T-cell (primary cell): Measurements from ENCODE around the gene MLLT10. TPM values are rescaled to one million over a fixed set of nuclear protein-coding genes. Genes with fewer than 3 reads are reported as not detected.

ENCODE experiments used
- ATAC-seq, 4 experiments: fragments of 200-7000 bp in 3 of 4; fragments of 150-1000 bp in 1 of 4; cut with Tn5 transposase; replicated peaks in 1 of 4; 1 replicate in 3 of 4; 2 replicates in 1 of 4; pipeline ENCODE4 v1.10.0; 2021; ENCODE audit warnings: moderate library complexity in 3 of 4, mild to moderate bottlenecking in 2 of 4, moderate number of reproducible peaks in 1 of 4
- CTCF ChIA-PET, 2 donors: fragments of 300-600 bp; sonication (Branson Sonifier 250); formaldehyde crosslinking; loops; one replicate each; lab custom pipeline; 2022; ENCODE audit warnings: antibody characterized with exemption in 2 of 2; lab: Charles Lee
- POLR2A ChIA-PET, 2 donors: fragments of 300-600 bp; sonication (Branson Sonifier 250); formaldehyde crosslinking; loops; one replicate each; lab custom pipeline; 2022; ENCODE audit warnings: antibody characterized with exemption in 2 of 2; lab: Charles Lee
- DNase-seq, 35 experiments: peaks; one replicate each; pipeline versions ENCODE4 v3.0.0 to v3.0.0-alpha.2; 2013 to 2023
- H3K27ac ChIP-seq: one replicate; pipeline ENCODE4 v1.5.1; 2013; ENCODE audit warnings: low read length
- H3K27me3 ChIP-seq, 2 experiments: replicated peaks in 1 of 2; 1 replicate in 1 of 2; 2 replicates in 1 of 2; pipeline versions ENCODE4 v1.6.1 to v1.7.0; 2013; ENCODE audit warnings: low read length in 1 of 2, mixed read lengths in 1 of 2; ENCODE audit not compliant: control insufficient read depth in 2 of 2, insufficient read depth in 2 of 2; ENCODE audit errors: extremely low read depth in 1 of 2
- H3K36me3 ChIP-seq, 2 donors: 1 replicate in 1 of 2; 2 replicates in 1 of 2; pipeline versions ENCODE4 v1.6.1 to v1.7.0; 2013; ENCODE audit warnings: low read length in 1 of 2; ENCODE audit not compliant: control insufficient read depth in 2 of 2, insufficient read depth in 1 of 2; ENCODE audit errors: extremely low read depth in 1 of 2
- H3K4me1 ChIP-seq, 2 experiments: 1 replicate in 1 of 2; 2 replicates in 1 of 2; pipeline versions ENCODE4 v1.6.1 to v1.7.0; 2013; ENCODE audit warnings: low read length in 2 of 2, mixed read lengths in 1 of 2; ENCODE audit not compliant: insufficient read depth in 2 of 2, control insufficient read depth in 1 of 2; ENCODE audit errors: extremely low read depth in 1 of 2
- H3K4me3 ChIP-seq, 2 donors: 1 replicate in 1 of 2; 2 replicates in 1 of 2; pipeline versions ENCODE4 v1.5.1 to v1.7.0; 2013; ENCODE audit warnings: mild to moderate bottlenecking in 2 of 2, low read length in 1 of 2, moderate library complexity in 1 of 2; ENCODE audit not compliant: control insufficient read depth in 1 of 2; ENCODE audit errors: extremely low read depth in 1 of 2
- H3K9me3 ChIP-seq: 2 replicates; pipeline ENCODE4 v1.7.0; 2013
- H3K27ac Mint-ChIP-seq, 2 donors: one replicate each; pipeline ENCODE4 v1.8.0; 2020 to 2021; ENCODE audit warnings: mild to moderate bottlenecking in 2 of 2, mixed read lengths in 2 of 2
- H3K27me3 Mint-ChIP-seq, 2 donors: one replicate each; pipeline ENCODE4 v1.8.0; 2021 to 2022; ENCODE audit warnings: mixed read lengths in 2 of 2
- H3K36me3 Mint-ChIP-seq: one replicate; pipeline ENCODE4 v1.8.0; 2021; ENCODE audit warnings: mixed read lengths
- H3K4me1 Mint-ChIP-seq, 3 donors: one replicate each; pipeline ENCODE4 v1.8.0; 2020 to 2022; ENCODE audit warnings: mixed read lengths in 3 of 3, mild to moderate bottlenecking in 1 of 3
- H3K4me3 Mint-ChIP-seq, 3 donors: one replicate each; pipeline ENCODE4 v1.8.0; 2020 to 2022; ENCODE audit warnings: mild to moderate bottlenecking in 3 of 3, mixed read lengths in 3 of 3, moderate library complexity in 3 of 3
- H3K9me3 Mint-ChIP-seq, 3 donors: one replicate each; pipeline ENCODE4 v1.8.0; 2020 to 2022; ENCODE audit warnings: mixed read lengths in 3 of 3
- WGBS: methylation state at CpG from one replicate; pipeline ENCODE4 v1.1.5; 2013; ENCODE audit warnings: missing lambda C conversion rate; ENCODE audit not compliant: insufficient coverage; 5-methylcytosine and 5-hydroxymethylcytosine counted together
- total RNA-seq, 35 experiments: library from RNA in 6 of 35; stranded (reverse) in 6 of 35; fragments of 120-200 nt in 1 of 35; gene quantifications; one replicate each; pipeline versions ENCODE4 v1.2.1 to v1.2.4 and lab custom pipeline; 2013 to 2026

The MLLT10 gene
- total RNA-seq, 5 donors from 2014 or later (not counting 1 experiment from before 2014, with no cell fraction given): 57.7 to 76.5 (median 66.1) TPM

GRCh38 chr10:21749788-21750187, 215.8 kb downstream of the MLLT10 start:
- Histone ChIP-seq H3K36me3 (peaks cover 4 to 7% of the 10 kb centered on the region in 2 donors), H3K9me3 (no peaks in the 10 kb centered on the region), H3K27ac (no peak overlapping the region), H3K4me1 (peaks cover 0 to 19% of the 10 kb centered on the region in 2 experiments), H3K4me3 (no peak overlapping the region), H3K27me3 (no peaks in the 10 kb centered on the region)
- CTCF ChIA-PET: no interaction called here
- Mint-ChIP-seq H3K4me1 (peaks cover 23 to 27% (median 24%) of the 10 kb centered on the region in 3 donors), H3K27ac (no peak overlapping the region), H3K27me3 (no peaks in the 10 kb centered on the region), H3K4me3 (no peak overlapping the region), H3K36me3 (peaks cover 11% of the 10 kb centered on the region), H3K9me3 (no peaks in the 10 kb centered on the region)
- WGBS: 57% methylated on average over 1 of the region's 3 CpGs
- DNase-seq: no peak
- ATAC-seq: no peak
- POLR2A ChIA-PET: no interaction called here

GRCh38 chr10:21750424-21750823, 216.4 kb downstream of the MLLT10 start:
- WGBS: 89% methylated on average over 11 of the region's 12 CpGs
- H3K9me3 Mint-ChIP-seq: no peaks in the 10 kb centered on the region
- Histone ChIP-seq H3K4me1 (peaks cover 0 to 19% of the 10 kb centered on the region in 2 experiments), H3K27me3 (no peaks in the 10 kb centered on the region), H3K27ac (no peak overlapping the region), H3K4me3 (no peak overlapping the region), H3K9me3 (no peaks in the 10 kb centered on the region), H3K36me3 (peaks cover 4 to 8% of the 10 kb centered on the region in 2 donors)
- ATAC-seq (no peak), DNase-seq (no peak)
- H3K4me1 Mint-ChIP-seq: peaks cover 20 to 27% (median 21%) of the 10 kb centered on the region in 3 donors
- ChIA-PET CTCF (no interaction called here), POLR2A (no interaction called here)
- peaks cover 9% of the 10 kb centered on the region for H3K36me3 Mint-ChIP-seq
- H3K27ac Mint-ChIP-seq: peak overlapping the region in 1 of 2 donors; percentile 37
- H3K27me3 Mint-ChIP-seq: no peaks in the 10 kb centered on the region
- no peak overlapping the region for H3K4me3 Mint-ChIP-seq

GRCh38 chr10:21751341-21752310, 217.6 kb downstream of the MLLT10 start:
- CTCF ChIA-PET: interaction anchor here in 1 of 2 donors (0.6 kb wide), 1 partner anchor 254 kb away, joined by 4 read pairs; no protein-coding TSS in a partner anchor
- Mint-ChIP-seq H3K9me3 (no peaks in the 10 kb centered on the region), H3K27ac (no peak overlapping the region)

GRCh38 chr10:21753497-21754270, 219.7 kb downstream of the MLLT10 start:
- Mint-ChIP-seq H3K27ac (peak overlapping the region in 1 of 2 donors; percentile 48), H3K4me1 (peaks cover 0 to 4% (median 4%) of the 10 kb centered on the region in 3 donors), H3K4me3 (no peak overlapping the region), H3K36me3 (peaks cover 18% of the 10 kb centered on the region), H3K9me3 (no peaks in the 10 kb centered on the region), H3K27me3 (no peaks in the 10 kb centered on the region)
- peaks cover 7 to 12% of the 10 kb centered on the region in 2 donors for H3K36me3 ChIP-seq
- POLR2A ChIA-PET: no interaction called here
- H3K27ac ChIP-seq: no peak overlapping the region
- WGBS: 93% methylated on average over 14 of the region's 18 CpGs
- DNase-seq (no peak), ATAC-seq (no peak)
- no peaks in the 10 kb centered on the region for H3K9me3 ChIP-seq
- no peaks in the 10 kb centered on the region for H3K27me3 ChIP-seq
- CTCF ChIA-PET: interaction anchor here in 1 of 2 donors (0.5 kb wide), 1 partner anchor 660 kb away, joined by 3 read pairs; no protein-coding TSS in a partner anchor
- H3K4me1 ChIP-seq: no peaks in the 10 kb centered on the region
- H3K4me3 ChIP-seq: no peak overlapping the region

More at GRCh38 chr10:21751341-21752310, 217.6 kb downstream of the MLLT10 start:
- Histone ChIP-seq H3K4me3 (no peak overlapping the region), H3K9me3 (no peaks in the 10 kb centered on the region), H3K27ac (no peak overlapping the region), H3K27me3 (no peaks in the 10 kb centered on the region), H3K36me3 (peaks cover 4 to 9% of the 10 kb centered on the region in 2 donors), H3K4me1 (peaks cover 0 to 8% of the 10 kb centered on the region in 2 experiments)
- peaks cover 11% of the 10 kb centered on the region for H3K36me3 Mint-ChIP-seq
- 87% methylated on average over 17 of the region's 26 CpGs for WGBS
- ATAC-seq (no peak), DNase-seq (no peak)
- POLR2A ChIA-PET: no interaction called here
- H3K4me1 Mint-ChIP-seq: peaks cover 11 to 17% (median 14%) of the 10 kb centered on the region in 3 donors
- H3K27me3 Mint-ChIP-seq: no peaks in the 10 kb centered on the region
- H3K4me3 Mint-ChIP-seq: no peak overlapping the region

- DNase-seq: no peak
- H3K27ac ChIP-seq: no peak overlapping the region
- peaks cover 25% of the 10 kb centered on the region for H3K36me3 Mint-ChIP-seq
- no peak overlapping the region for H3K27ac Mint-ChIP-seq
- WGBS: 91% methylated on average over 6 of the region's 10 CpGs
- no peaks in the 10 kb centered on the region for H3K4me1 ChIP-seq
- H3K9me3 Mint-ChIP-seq: no peaks in the 10 kb centered on the region
- no peak overlapping the region for H3K4me3 Mint-ChIP-seq
- H3K27me3 Mint-ChIP-seq: no peaks in the 10 kb centered on the region
- H3K4me1 Mint-ChIP-seq: peaks cover 0 to 4% (median 4%) of the 10 kb centered on the region in 3 donors
- H3K9me3 ChIP-seq: no peaks in the 10 kb centered on the region
- peaks cover 7 to 18% of the 10 kb centered on the region in 2 donors for H3K36me3 ChIP-seq
- no peaks in the 10 kb centered on the region for H3K27me3 ChIP-seq
- no peak for ATAC-seq
- ChIA-PET POLR2A (no interaction called here), CTCF (interaction anchor here in 1 of 2 donors (0.5 kb wide), 1 partner anchor 660 kb away, joined by 3 read pairs; no protein-coding TSS in a partner anchor)
- H3K4me3 ChIP-seq: no peak overlapping the region
Observed at GRCh38 chr10:21754410-21755011, 220.5 kb downstream of the MLLT10 start.
